HG03159 (cell line): ENCODE results near the gene KCNJ9.

Experiments
- ATAC-seq: cut with Tn5 transposase; IDR thresholded peaks from one replicate; pipeline ENCODE4 v1.9.1; 2021; ENCODE audit warnings: mild to moderate bottlenecking, moderate library complexity; ENCODE audit not compliant: unreplicated experiment

KCNJ9 gene

DNA sequence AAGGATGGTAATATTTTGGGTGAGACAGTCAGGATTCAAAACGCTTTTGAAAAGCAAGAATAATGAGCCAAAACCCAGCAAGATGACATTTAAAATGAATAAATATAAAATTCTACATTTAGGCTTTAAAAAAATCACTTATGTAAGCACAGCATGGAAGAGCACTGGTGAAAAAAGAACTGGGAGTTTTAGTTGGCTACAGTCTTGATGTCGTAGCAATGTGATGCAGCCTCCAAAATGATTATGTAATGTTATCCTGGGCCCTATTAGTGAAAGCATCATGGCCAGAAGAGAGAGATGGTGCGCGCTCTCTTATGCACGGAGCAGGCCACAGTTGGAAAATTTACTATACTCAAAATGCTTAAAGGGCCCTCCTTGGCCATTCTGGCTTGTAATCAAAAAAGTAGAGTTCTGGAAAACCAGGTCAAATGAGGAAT is 5.1 kb downstream of the KCNJ9 start:
- no peak for ATAC-seq

- no peak for ATAC-seq
Observed at GRCh38 chr1:160087118-160087662, 5.9 kb downstream of the KCNJ9 start.

DNA sequence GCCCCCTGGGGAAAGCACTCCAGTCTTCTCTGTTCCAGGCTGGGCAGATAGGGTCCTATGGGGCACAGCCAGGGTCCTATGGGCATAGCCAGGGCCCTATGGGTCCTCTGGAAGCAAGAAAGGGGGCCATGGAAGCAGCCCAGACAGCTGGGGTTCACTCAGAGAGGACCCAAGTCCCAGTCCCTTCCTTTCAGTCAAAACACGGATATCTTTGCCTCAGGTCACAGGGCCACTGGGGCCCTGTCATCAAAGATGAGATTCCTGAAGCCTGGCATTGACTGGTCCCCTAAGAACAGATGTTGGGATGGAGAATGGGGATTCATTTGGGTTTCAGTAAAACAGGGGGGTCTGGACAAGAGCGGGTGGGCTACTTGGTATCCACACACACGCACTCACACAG is 8.5 kb downstream of the KCNJ9 start:
- ATAC-seq: no peak

- no peak for ATAC-seq
Observed at GRCh38 chr1:160090760-160091159, 9.4 kb downstream of the KCNJ9 start.

DNA sequence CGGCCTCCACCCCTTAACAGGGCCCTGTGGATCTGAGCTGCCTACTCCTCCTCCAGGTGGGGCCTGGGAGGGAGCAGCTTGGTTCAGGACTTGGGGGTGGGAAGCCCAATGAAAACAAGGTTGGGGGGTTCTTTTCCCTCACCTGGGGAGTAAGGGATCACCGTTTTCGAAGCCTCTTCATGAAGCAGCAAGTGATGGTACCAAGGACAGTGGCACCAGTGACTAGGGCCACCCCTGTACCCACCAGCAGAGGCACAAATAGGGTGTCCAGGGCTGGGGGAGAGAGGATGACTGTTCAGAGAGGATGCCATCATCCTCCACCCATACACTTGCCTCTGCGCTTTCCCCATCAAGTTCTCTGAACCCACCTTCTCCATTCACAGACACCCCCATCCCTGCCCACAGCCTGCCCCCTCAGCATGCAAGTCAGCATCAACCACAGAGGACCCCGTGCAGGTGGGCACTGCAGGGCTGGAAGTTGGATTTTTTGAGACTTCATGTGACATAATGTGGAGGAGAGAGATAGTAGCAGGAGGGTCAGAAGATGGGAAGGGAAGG is 10.4 kb downstream of the KCNJ9 start:
- no peak for ATAC-seq

GRCh38 chr1:160092366-160093068 is 11.2 kb downstream of the KCNJ9 start:
- ATAC-seq: no peak

DNA sequence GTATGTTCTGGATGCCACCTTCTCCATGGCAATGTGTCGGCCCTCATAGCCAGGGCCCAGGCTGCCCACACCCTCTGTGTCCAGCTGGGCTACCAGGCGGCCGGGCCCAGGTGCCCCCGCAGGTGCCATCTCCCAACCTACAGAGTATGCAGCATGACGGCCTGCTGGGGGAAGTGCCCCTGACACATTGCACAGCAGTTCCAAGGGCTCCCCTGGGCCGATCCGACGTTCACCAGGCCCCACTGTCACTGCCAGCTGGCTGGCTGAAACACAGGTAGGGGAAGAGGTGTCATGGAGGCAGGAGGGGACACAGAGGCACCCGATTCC is 11.7 kb downstream of the KCNJ9 start:
- ATAC-seq: no peak

DNA sequence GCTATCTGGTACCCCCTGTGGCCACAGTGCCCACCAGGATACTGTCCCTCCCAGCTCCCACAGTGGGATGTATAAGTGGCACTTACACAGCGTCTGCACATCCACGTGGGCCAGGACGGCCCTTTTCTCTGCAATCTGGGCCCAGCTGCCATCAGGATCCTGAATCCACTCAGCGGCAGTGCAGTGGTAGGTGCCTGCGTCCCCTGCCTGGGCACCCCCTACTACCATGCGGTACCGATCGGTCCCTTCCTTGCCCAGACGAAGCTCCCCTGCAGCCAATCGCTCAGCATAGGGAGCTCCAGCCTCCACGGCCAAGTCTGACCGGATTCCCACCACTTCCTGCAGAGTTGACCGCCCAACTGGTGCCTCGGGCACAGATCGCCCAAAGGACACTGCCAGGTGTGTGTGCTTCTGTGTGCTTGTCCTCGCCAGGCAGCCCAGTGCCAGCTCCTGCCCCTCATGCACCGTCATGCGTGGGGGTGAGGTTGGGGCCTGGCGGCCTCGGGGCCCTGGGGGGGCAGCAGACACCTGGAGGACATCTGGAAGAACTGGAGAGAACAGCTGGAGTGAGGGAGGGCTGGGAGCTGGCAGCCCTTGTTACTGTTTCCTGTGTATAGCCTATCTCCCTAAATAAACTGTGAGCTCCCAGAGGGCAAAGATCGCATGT is 12.4 kb downstream of the KCNJ9 start:
- ATAC-seq: no peak

GRCh38 chr1:160094291-160094625 is 12.9 kb downstream of the KCNJ9 start:
- ATAC-seq: no peak

DNA sequence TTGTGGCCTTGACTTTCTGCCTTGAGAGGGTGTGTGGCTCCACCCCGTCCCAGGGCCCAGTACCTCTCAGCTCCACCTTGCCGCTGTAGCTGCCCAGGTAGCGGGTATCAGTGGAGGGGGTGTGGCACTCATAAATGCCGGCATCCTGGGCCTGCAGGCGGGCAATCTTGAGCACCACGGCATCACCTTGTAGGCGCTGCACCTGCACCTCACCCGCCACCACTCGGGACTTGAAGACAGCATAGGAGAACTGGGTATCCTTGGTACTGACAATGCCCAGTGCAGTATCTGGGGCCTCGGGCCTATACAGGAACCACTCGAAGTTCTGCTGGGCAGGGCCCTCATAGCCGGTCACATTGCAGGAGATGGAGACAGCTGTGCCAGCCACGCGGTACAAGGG is 13.5 kb downstream of the KCNJ9 start:
- no peak for ATAC-seq

DNA sequence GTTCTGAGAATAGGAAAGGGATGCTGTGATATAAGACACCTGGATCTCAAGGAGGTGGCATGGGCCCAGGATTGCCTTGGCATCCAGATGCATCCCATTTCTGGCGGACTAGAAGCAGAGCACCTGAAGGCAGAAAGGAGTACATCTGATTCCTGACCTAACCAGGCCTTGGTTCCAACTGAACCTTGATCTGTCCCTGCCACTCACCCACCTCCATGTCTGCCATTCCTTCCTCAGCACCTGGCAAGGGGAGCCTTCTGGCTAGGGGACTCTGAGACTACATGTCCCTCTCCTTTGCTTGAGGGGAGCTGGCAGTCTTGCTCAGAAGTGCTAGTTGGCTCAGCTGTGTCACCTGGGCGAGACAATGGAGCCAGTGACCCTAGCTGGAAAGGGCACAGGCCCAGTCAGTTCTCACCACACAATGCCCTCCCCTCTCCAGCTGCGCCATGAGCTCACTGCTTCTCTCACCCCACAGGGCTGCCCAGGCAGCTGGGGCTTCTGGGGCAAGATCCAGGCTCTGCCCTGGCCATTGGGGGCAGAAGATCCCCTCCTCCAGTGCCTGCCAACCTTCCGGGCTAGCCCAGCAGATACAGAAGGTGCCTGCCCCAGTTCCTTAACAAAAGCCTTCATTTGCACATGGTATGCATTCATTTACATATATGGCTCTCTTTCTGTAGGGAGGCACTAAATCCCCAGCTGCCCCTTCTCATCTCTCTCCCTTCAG is 14.2 kb downstream of the KCNJ9 start:
- no peak for ATAC-seq

- ATAC-seq: no peak
Observed at GRCh38 chr1:160096274-160097116, 15.2 kb downstream of the KCNJ9 start.

GRCh38 chr1:160097151-160097910 is 16.0 kb downstream of the KCNJ9 start:
- no peak for ATAC-seq

DNA sequence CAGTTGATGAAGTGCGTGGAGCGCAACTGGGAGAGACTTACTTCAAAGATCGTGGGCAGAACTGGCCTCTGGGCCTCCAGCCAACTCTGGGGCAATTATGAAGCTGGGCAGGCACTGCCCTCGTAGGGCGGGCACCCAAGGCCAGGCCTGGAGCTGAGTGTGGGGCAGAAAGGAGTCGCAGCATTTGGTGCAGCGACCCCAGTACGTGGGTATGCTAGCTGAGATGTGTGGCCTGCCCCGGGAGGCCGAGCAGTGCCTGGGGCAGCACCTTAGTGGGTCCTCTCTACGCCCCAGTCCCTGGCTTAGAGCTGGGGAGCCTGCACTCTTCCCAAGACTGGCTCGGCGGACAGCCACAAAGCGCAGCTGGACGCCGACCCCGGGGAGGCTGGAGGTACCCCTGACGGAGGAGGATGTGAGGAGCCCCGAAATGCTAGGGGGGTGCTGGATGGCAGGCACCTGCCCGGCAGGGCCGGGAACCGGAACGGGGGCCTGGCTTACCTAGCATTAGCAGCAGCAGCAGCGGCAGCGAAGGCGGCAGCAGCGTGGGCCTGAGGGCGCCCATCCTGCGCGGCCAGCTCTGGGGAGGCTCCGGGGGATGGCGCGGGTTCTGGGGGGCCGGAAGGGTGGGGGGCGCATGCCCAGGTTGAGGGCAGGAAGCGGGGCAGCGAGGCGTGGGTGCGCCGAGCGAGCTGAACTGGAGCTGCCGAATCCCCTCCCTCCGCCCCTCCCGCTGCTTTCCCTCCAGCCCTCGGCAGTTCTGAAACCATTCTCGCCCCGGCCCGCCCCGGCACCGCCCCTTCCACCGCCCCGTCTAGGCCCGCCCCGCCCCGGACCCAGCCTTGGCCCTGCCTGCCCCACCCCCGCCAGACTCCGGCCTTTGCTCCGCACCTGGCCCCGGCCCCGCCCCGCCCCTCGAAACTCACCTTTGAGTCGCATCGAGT is 16.8 kb downstream of the KCNJ9 start, which contains the start of gene IGSF8:
IGSF8 (minus strand) TSS at position 709 of the 941 bp plus-strand sequence; CDS start at position 562, 147 bp downstream.
- peak; percentile 41 for ATAC-seq

- ATAC-seq: peak; percentile 77
Observed at GRCh38 chr1:160098852-160099561, 17.7 kb downstream of the KCNJ9 start.

- ATAC-seq: no peak
Observed at GRCh38 chr1:160099716-160100375, 18.5 kb downstream of the KCNJ9 start.

DNA sequence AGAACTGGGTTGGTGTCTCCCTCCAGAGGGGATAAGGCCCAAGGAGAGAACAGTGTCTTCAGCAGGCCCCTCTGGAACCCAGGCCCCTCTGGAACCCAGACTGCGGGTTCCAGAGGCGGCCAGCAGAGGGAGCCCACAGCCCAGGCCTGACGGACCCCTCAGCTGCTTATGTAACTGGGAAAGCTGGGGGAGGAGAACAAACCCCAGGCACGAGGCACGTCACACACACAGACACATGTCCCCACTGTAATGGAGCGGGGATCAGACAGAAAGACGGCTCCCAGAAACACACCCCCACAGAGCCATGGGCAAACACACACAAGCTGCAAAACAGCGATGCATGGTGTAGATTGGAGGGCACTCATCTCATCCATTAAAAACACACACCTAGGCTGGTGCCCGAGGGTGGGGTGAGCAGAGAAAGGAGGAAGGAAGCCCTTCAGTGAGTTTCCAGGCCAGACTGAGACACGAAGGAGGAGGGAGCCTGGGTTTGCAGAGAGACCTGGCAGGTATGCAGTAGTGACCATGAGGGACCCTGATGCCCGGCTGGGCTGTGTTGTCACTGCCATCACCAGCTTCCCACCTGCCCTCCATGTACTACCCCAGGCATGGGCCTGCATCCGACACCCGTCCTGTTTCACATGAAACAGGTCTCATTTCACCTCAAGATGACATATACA is 19.8 kb downstream of the KCNJ9 start:
- ATAC-seq: no peak
